ENCODE data around the gene MTHFD1L. TPM values are rescaled to one million over a fixed set of nuclear protein-coding genes. Genes with fewer than 3 reads are reported as not detected.
A peak's percentile ranks its signal among the peaks of the same experiment; 100 is the strongest.

MTHFD1L gene
- total and polyA plus RNA-seq, 2 of the 4 experiments (the other 2 are of a cell fraction) = 43.5 to 53.2 TPM

DNA sequence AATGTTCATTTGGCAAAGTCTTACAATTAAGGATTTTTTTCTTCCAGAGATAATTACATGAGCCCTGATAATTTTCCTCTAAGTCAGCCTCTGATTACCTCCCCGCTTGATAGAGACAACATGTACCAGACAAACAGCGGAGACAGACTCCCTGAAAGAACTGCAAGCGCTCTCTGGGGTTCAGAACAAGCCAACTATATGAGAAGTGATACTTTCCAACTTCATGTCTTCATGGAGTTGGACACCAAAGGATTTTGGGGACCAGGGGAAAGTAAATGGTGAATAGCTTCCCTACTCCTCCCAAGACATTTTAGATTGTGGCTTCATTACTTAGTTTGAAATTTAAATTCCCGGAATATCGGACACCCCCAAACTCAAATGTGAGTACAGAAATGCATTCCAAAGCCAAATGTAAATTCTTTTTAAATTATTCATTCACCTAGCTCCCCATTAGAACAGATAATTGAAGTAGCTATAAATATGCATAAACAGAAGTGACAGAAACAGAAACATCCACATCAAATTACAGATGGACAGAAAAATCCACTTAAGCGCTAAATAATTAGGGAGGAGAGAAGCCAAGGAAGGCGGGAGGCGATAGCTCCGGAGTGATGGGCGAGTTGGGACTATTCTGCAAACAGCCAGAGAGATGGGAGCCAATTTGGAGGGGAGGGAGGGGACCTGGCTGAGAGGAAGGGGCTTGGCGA is 244.5 kb downstream of the MTHFD1L start:
- Histone ChIP-seq H3K4me3 (ENCODE audit: insufficient read depth, low read depth, low read length) (no peak overlapping the region), H2BK120ac (ENCODE audit: low read depth, low read length) (0 out of 2 replicates have a peak overlapping the region, but pooled peaks have one; percentile 6), H4K5ac (ENCODE audit: low read depth, low read length) (no peak overlapping the region), H4K91ac (ENCODE audit: insufficient read depth, low read depth, low read length) (no peak overlapping the region), H3K4me1 (ENCODE audit: control insufficient read depth, insufficient read depth, low read length) (peaks cover 9% of the 10 kb centered on the region), H2AK5ac (ENCODE audit: low read depth, low read length) (no peak overlapping the region), H3K27me3 (ENCODE audit: control insufficient read depth, insufficient read depth, low read length) (peaks cover 37% of the 10 kb centered on the region), H3K9me1 (ENCODE audit: insufficient read depth, low read length) (peaks cover 6% of the 10 kb centered on the region), H3K56ac (ENCODE audit: extremely low read depth, insufficient read depth, low read length) (no peak overlapping the region; the same call in 1 of the 2 replicates), H3K4ac (ENCODE audit: low read depth, low read length) (no peak overlapping the region), H3K9me3 (ENCODE audit: control insufficient read depth, insufficient read depth, low read length) (no peaks in the 10 kb centered on the region), H3K9ac (ENCODE audit: low read depth, low read length) (no peak overlapping the region), H3K4me2 (ENCODE audit: low read depth, low read length) (peak overlapping the region; percentile 34; the same call in 1 of the 2 replicates), H2BK15ac (ENCODE audit: low read depth, low read length) (no peak overlapping the region), H3K36me3 (ENCODE audit: control insufficient read depth, insufficient read depth, low read length) (no peaks in the 10 kb centered on the region), H2AK9ac (replicated peaks; ENCODE audit: low read depth, low read length, poor library complexity) (no peak overlapping the region), H4K8ac (ENCODE audit: low read depth in 2 of 2, low read length in 2 of 2) (no peak overlapping the region), H3K79me1 (ENCODE audit: low read depth in 1 of 2, low read length in 2 of 2) (no peaks in the 10 kb centered on the region), H3K14ac (replicated peaks; ENCODE audit: low read depth, low read length) (no peak overlapping the region), H4K20me1 (ENCODE audit: insufficient read depth, low read length) (peaks cover 18% of the 10 kb centered on the region; the same call in 1 of the 2 replicates), H3K27ac (ENCODE audit: insufficient read depth, low read length) (peak overlapping the region; percentile 12; the same call in 1 of the 2 replicates), H3K18ac (ENCODE audit: low read depth, low read length) (peak overlapping the region; percentile 20), H3K23ac (ENCODE audit: low read depth, low read length) (no peak overlapping the region), H2BK20ac (ENCODE audit: low read depth, low read length) (no peak overlapping the region), H2BK5ac (ENCODE audit: low read depth, low read length, poor library complexity, severe bottlenecking) (no peak overlapping the region), H2AFZ (replicated peaks; ENCODE audit: low read length, poor library complexity) (no peak overlapping the region)
- 40% methylated on average over 3 of the region's 11 CpGs; no CpG with 5 or more reads in 1 of the 2 experiments for WGBS, 2 experiments (ENCODE audit: extremely low coverage in 2 of 2, insufficient read length in 1 of 2)
- DNase-seq (no peak), ATAC-seq (ENCODE audit: low read depth) (peak; percentile 6; the same call in 1 of the 2 replicates)
- CTCF ChIA-PET = interaction anchor here (0.8 to 1.4 kb wide), 2 partner anchors 214 to 215 kb away, joined by 3 to 5 read pairs; no protein-coding TSS in a partner anchor
- no TSS peak for BruUV-seq (replicated peaks)
- dilution Hi-C loops (cut with HindIII; ENCODE audit: low sequenced_read_pairs, unreplicated experiment) (no loop called here), intact Hi-C loops (cut with micrococcal nuclease) (loop anchor here (2.0 kb wide), 2 partner anchors 41 to 215 kb away; no protein-coding TSS in a partner anchor), in situ Hi-C loops (cut with MboI; ENCODE audit: low sequenced_read_pairs) (no loop called here)
- POLR2A ChIA-PET (ENCODE audit: unreplicated experiment) = no interaction called here
- no peak for TF ChIP-seq CTCF (conservative IDR thresholded peaks at IDR 0.05; ENCODE audit: low read depth, low read length)
- no peak for TF ChIP-seq CEBPB (IDR thresholded peaks at IDR 0.05; ENCODE audit: low read depth, low read length)
